ENCODE data around the gene LRRC46.

Gene LRRC46

GRCh38 chr17:47831003-47831933 is at the start of gene LRRC46, which contains the start of gene MRPL10:
Gene LRRC46 (plus strand): TSS chr17:47831670. CDS start chr17:47831990, 320 bp downstream.
Gene MRPL10 (minus strand): TSS chr17:47831541. CDS start chr17:47831511, 30 bp downstream.
- peak; percentile 98 for DNase-seq

GRCh38 chr17:47785538-47786123 is 45.8 kb upstream of the LRRC46 start:
- no peak for DNase-seq

- peak; percentile 95 for DNase-seq
These were observed 41.6 kb upstream of the LRRC46 start for GRCh38 chr17:47789611-47790561.

GRCh38 chr17:47791025-47791424 is 40.4 kb upstream of the LRRC46 start:
- DNase-seq: no peak

GRCh38 chr17:47792457-47792856 is 39.0 kb upstream of the LRRC46 start:
- DNase-seq: no peak

- no peak for DNase-seq
These were observed 38.5 kb upstream of the LRRC46 start for GRCh38 chr17:47792979-47793378.

GRCh38 chr17:47797797-47798196 is 33.7 kb upstream of the LRRC46 start:
- no peak for DNase-seq

- DNase-seq: no peak
These were observed 30.8 kb upstream of the LRRC46 start for GRCh38 chr17:47800686-47801085.

- DNase-seq: no peak
These were observed 30.2 kb upstream of the LRRC46 start for GRCh38 chr17:47801176-47801765.

- DNase-seq: no peak
These were observed 29.6 kb upstream of the LRRC46 start for GRCh38 chr17:47801906-47802305.

GRCh38 chr17:47802341-47803022 is 29.0 kb upstream of the LRRC46 start:
- peak; percentile 92 for DNase-seq

- DNase-seq: no peak
These were observed 28.3 kb upstream of the LRRC46 start for GRCh38 chr17:47803201-47803600.

- DNase-seq: no peak
These were observed 27.7 kb upstream of the LRRC46 start for GRCh38 chr17:47803751-47804150.

GRCh38 chr17:47804461-47804860 is 27.0 kb upstream of the LRRC46 start:
- no peak for DNase-seq

GRCh38 chr17:47806026-47806912 is 25.2 kb upstream of the LRRC46 start:
- no peak for DNase-seq

GRCh38 chr17:47806913-47807255 is 24.6 kb upstream of the LRRC46 start:
- no peak for DNase-seq

GRCh38 chr17:47807421-47807820 is 24.0 kb upstream of the LRRC46 start:
- DNase-seq: no peak

- DNase-seq: no peak
These were observed 23.2 kb upstream of the LRRC46 start for GRCh38 chr17:47808036-47808829.

GRCh38 chr17:47808830-47809480 is 22.5 kb upstream of the LRRC46 start:
- DNase-seq: no peak
